GM13976 (cell line): Measurements from ENCODE around the gene LTO1.

Source experiments
- DNase-seq: peaks from one replicate; pipeline ENCODE4 v3.0.0; 2012; ENCODE audit warnings: low spot score
- CTCF ChIP-seq: IDR thresholded peaks from 2 replicates; pipeline ENCODE4 v1.5.1; 2012; ENCODE audit warnings: borderline replicate concordance, mild to moderate bottlenecking; ENCODE audit not compliant: insufficient read depth; ENCODE audit errors: extremely low read depth, missing control alignments, control extremely low read depth
- in situ Hi-C: fragments of 300-500 bp; cut with MboI; formaldehyde crosslinking; loops from one replicate; pipeline ENCODE4 v1.12.0; 2022; ENCODE audit warnings: low sequenced_read_pairs, mixed read lengths, inconsistent platforms; ENCODE audit not compliant: unreplicated experiment

The LTO1 gene

GRCh38 chr11:69647761-69648497 is 27.2 kb downstream of the LTO1 start:
- DNase-seq: no peak
- in situ Hi-C loops: loop anchor here (10.0 to 25.0 kb wide), 2 partner anchors 361 to 543 kb away; partner anchors contain the start of gene MYEOV
- no peak for TF ChIP-seq CTCF

DNA sequence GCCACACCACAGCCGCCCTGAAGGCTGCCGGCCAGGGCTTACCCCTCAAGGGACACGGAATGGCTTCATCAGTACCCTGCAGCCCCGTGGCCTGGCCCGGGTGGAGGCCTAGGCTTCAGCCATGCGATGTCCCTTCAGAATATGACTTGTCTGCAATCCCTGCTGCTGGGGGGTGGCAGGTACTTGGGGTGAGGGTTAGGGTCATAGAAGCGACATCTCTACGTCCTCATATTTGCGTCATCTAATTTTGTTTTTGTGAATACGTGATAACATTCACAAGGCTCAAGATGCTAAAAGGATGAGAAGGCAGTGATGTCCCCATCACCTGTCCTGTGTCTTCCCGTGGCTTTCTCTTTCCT is 27.8 kb downstream of the LTO1 start:
- no peak for TF ChIP-seq CTCF
- DNase-seq: no peak
- in situ Hi-C loops: loop anchor here (10.0 to 25.0 kb wide), 2 partner anchors 360 to 543 kb away; partner anchors contain the start of gene MYEOV

DNA sequence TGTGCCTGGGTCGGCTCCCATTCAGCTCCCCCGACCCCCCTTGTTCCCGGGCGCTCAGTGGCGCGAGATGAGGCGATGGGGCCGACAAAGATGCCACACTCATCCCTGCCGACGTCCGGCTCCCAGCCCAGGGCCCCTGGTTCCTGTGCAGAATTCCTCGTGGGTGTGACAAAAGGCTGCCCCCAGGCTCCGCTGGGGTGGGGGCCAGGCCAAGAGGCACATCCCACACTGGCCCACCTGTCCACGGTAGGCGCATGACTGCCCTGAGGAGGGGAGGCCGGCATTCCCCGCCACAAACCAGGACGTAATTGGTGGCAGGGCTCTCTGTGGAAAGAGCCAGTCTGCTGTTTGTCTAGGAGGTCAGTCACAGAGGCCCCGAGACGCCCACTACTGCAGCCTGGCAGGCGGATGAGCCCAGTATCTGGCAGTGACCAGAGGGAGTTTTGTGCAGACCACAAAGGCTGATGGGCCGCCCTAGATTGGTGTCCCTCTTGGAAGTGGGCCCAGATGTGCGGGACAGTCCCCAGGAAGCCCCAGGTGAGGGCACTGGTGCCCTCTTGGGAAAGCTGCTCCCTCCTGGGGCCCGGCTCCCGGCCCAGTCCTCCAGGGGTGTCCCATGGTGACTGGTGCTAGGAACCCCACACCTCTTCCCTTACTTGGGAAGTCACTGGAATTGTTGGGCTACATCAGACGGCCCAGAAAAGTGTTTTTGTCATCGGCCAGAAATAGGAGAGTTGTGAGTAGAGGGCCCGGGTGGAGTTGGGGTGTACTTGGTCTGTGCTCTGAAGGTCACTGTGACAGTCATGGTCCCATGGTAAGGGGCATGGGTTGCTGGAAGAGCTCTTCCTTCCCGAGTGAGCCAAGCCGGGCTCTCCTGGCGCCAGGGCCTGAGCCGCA is 28.4 kb downstream of the LTO1 start:
- no peak for TF ChIP-seq CTCF
- no peak for DNase-seq

GRCh38 chr11:69645801-69646492 is 29.2 kb downstream of the LTO1 start:
- in situ Hi-C loops: loop anchor here (10.0 to 25.0 kb wide), 2 partner anchors 359 to 541 kb away; partner anchors contain the start of gene MYEOV
- DNase-seq: no peak
- no peak for TF ChIP-seq CTCF

More for the DNA sequence above, 28.4 kb downstream of the LTO1 start:
- in situ Hi-C loops: loop anchor here (10.0 to 25.0 kb wide), 2 partner anchors 359 to 542 kb away; partner anchors contain the start of gene MYEOV

- in situ Hi-C loops: loop anchor here (10.0 to 25.0 kb wide), 2 partner anchors 358 to 540 kb away; partner anchors contain the start of gene MYEOV
- DNase-seq: no peak
Measured at GRCh38 chr11:69644962-69645675, 30.0 kb downstream of the LTO1 start.

More at GRCh38 chr11:69644962-69645675, 30.0 kb downstream of the LTO1 start:
- no peak for TF ChIP-seq CTCF
